ENCODE data around the gene B4GALT6.

- TF ChIP-seq, protein P1, sequence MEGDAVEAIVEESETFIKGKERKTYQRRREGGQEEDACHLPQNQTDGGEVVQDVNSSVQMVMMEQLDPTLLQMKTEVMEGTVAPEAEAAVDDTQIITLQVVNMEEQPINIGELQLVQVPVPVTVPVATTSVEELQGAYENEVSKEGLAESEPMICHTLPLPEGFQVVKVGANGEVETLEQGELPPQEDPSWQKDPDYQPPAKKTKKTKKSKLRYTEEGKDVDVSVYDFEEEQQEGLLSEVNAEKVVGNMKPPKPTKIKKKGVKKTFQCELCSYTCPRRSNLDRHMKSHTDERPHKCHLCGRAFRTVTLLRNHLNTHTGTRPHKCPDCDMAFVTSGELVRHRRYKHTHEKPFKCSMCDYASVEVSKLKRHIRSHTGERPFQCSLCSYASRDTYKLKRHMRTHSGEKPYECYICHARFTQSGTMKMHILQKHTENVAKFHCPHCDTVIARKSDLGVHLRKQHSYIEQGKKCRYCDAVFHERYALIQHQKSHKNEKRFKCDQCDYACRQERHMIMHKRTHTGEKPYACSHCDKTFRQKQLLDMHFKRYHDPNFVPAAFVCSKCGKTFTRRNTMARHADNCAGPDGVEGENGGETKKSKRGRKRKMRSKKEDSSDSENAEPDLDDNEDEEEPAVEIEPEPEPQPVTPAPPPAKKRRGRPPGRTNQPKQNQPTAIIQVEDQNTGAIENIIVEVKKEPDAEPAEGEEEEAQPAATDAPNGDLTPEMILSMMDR (conservative IDR thresholded peaks at IDR 0.05; ENCODE audit: low read depth, low read length): no peak
- no peak for TF ChIP-seq EZH2 (IDR thresholded peaks at IDR 0.05; ENCODE audit: low read length, unreplicated experiment)
Observed at GRCh38 chr18:31700990-31701389, 16.6 kb upstream of the B4GALT6 start.

All from PC-3 (cell line).